ENCODE measurements around the gene KRTAP16-1. TPM values are rescaled to one million over a fixed set of nuclear protein-coding genes. Genes with fewer than 3 reads are reported as not detected.
"Not testable (repeated sequence)": the region's sequence is repeated elsewhere in the genome, so short reads cannot be mapped to it uniquely, and the experiment has no call there.

KRTAP16-1 gene
- total RNA-seq, 1 donor from 2014 or later = not detected

- H3K9me3 Mint-ChIP-seq (ENCODE audit: low read depth) = no peaks in the 10 kb centered on the region
- TF ChIP-seq, protein P1, sequence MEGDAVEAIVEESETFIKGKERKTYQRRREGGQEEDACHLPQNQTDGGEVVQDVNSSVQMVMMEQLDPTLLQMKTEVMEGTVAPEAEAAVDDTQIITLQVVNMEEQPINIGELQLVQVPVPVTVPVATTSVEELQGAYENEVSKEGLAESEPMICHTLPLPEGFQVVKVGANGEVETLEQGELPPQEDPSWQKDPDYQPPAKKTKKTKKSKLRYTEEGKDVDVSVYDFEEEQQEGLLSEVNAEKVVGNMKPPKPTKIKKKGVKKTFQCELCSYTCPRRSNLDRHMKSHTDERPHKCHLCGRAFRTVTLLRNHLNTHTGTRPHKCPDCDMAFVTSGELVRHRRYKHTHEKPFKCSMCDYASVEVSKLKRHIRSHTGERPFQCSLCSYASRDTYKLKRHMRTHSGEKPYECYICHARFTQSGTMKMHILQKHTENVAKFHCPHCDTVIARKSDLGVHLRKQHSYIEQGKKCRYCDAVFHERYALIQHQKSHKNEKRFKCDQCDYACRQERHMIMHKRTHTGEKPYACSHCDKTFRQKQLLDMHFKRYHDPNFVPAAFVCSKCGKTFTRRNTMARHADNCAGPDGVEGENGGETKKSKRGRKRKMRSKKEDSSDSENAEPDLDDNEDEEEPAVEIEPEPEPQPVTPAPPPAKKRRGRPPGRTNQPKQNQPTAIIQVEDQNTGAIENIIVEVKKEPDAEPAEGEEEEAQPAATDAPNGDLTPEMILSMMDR (IDR thresholded peaks at IDR 0.05; ENCODE audit: unreplicated experiment) = no peak
- H3K4me1 Mint-ChIP-seq (ENCODE audit: low read depth) = no peaks in the 10 kb centered on the region
- no peak overlapping the region for H3K27ac Mint-ChIP-seq
- DNase-seq (ENCODE audit: low spot score, unreplicated experiment) = no peak
- no peaks in the 10 kb centered on the region for H3K36me3 Mint-ChIP-seq (ENCODE audit: insufficient read depth)
- peaks cover 15% of the 10 kb centered on the region for H3K27me3 Mint-ChIP-seq
- H3K4me3 Mint-ChIP-seq (ENCODE audit: low read depth) = no peak overlapping the region
Observed at GRCh38 chr17:41278176-41278955, 30.7 kb downstream of the KRTAP16-1 start.

DNA sequence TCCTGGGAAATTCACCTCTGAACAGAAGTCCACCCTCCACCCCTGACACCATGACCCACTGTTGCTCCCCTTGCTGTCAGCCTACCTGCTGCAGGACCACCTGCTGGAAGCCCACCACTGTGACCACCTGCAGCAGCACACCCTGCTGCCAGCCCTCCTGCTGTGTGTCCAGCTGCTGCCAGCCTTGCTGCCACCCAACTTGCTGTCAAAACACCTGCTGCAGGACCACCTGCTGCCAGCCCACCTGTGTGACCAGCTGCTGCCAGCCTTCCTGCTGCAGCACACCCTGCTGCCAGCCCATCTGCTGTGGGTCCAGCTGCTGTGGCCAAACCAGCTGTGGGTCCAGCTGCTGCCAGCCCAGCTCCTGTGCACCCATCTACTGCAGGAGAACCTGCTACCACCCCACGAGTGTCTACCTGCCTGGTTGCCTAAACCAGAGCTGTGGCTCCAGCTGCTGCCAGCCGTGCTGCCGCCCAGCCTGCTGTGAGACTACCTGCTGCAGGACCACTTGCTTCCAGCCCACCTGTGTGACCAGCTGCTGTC, 33.4 kb downstream of the KRTAP16-1 start, which contains the start of gene KRTAP9-7:
KRTAP9-7 (plus strand) TSS at position 51 of the 543 bp plus-strand sequence; CDS start at position 51, 0 bp downstream.
- H3K27ac Mint-ChIP-seq; DNase-seq (ENCODE audit: low spot score, unreplicated experiment); H3K9me3 Mint-ChIP-seq (ENCODE audit: low read depth); H3K4me1 Mint-ChIP-seq (ENCODE audit: low read depth); H3K4me3 Mint-ChIP-seq (ENCODE audit: low read depth); H3K36me3 Mint-ChIP-seq (ENCODE audit: insufficient read depth): not testable (repeated sequence)
- peaks cover 15% of the 10 kb centered on the region for H3K27me3 Mint-ChIP-seq

DNA sequence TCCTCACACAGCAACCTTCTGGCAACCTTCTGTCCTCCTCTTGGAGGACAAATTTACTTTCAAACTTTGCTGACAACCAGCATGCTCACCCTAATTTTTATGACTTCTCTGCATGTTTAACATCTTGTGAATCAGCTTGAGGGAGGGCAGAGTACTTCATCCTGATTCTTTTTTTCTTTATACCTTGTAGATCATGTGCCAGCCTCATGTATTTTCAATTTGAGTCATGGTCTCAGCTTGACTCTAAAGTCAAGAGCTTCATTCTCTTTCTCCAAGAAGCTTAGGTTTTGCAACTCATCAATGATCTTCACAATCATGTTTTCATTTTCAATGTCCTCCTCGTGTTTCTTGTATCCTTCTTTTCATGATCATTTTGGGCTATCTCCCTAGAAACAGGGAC, 37.3 kb downstream of the KRTAP16-1 start:
- H3K4me3 Mint-ChIP-seq (ENCODE audit: low read depth) = no peak overlapping the region
- TF ChIP-seq, protein P1 (IDR thresholded peaks at IDR 0.05; ENCODE audit: unreplicated experiment) = no peak
- peaks cover 10% of the 10 kb centered on the region for H3K27me3 Mint-ChIP-seq
- no peak for DNase-seq (ENCODE audit: low spot score, unreplicated experiment)
- no peak overlapping the region for H3K27ac Mint-ChIP-seq
- no peaks in the 10 kb centered on the region for H3K36me3 Mint-ChIP-seq (ENCODE audit: insufficient read depth)
- H3K4me1 Mint-ChIP-seq (ENCODE audit: low read depth) = no peaks in the 10 kb centered on the region
- no peaks in the 10 kb centered on the region for H3K9me3 Mint-ChIP-seq (ENCODE audit: low read depth)

GRCh38 chr17:41271323-41271722, 37.8 kb downstream of the KRTAP16-1 start:
- not testable (repeated sequence) for H3K4me3 Mint-ChIP-seq (ENCODE audit: low read depth); H3K27me3 Mint-ChIP-seq; H3K4me1 Mint-ChIP-seq (ENCODE audit: low read depth); H3K27ac Mint-ChIP-seq; H3K36me3 Mint-ChIP-seq (ENCODE audit: insufficient read depth); DNase-seq (ENCODE audit: low spot score, unreplicated experiment); H3K9me3 Mint-ChIP-seq (ENCODE audit: low read depth)

GRCh38 chr17:41267711-41268110, 41.4 kb downstream of the KRTAP16-1 start:
- Mint-ChIP-seq H3K27me3 (peaks cover 14% of the 10 kb centered on the region), H3K4me3 (ENCODE audit: low read depth) (no peak overlapping the region), H3K9me3 (ENCODE audit: low read depth) (no peaks in the 10 kb centered on the region), H3K4me1 (ENCODE audit: low read depth) (no peaks in the 10 kb centered on the region), H3K36me3 (ENCODE audit: insufficient read depth) (no peaks in the 10 kb centered on the region), H3K27ac (no peak overlapping the region)
- no peak for DNase-seq (ENCODE audit: low spot score, unreplicated experiment)
- TF ChIP-seq, protein P1 (IDR thresholded peaks at IDR 0.05; ENCODE audit: unreplicated experiment) = no peak

GRCh38 chr17:41265078-41265477, 44.0 kb downstream of the KRTAP16-1 start, which contains the start of gene KRTAP9-6:
TSS of gene KRTAP9-6 (plus strand) at chr17:41265378. CDS start at chr17:41265378, 0 bp downstream.
- H3K27ac Mint-ChIP-seq = no peak within 1 kb of the TSS
- TF ChIP-seq, protein P1 (IDR thresholded peaks at IDR 0.05; ENCODE audit: unreplicated experiment) = no peak

More at GRCh38 chr17:41265078-41265477, 44.0 kb downstream of the KRTAP16-1 start, which contains the start of gene KRTAP9-6:
- no peaks in the 10 kb centered on the region for H3K4me1 Mint-ChIP-seq (ENCODE audit: low read depth)
- H3K4me3 Mint-ChIP-seq (ENCODE audit: low read depth) = no peak within 1 kb of the TSS
- H3K9me3 Mint-ChIP-seq (ENCODE audit: low read depth) = no peaks in the 10 kb centered on the region
- DNase-seq (ENCODE audit: low spot score, unreplicated experiment) = no peak
- no peaks in the 10 kb centered on the region for H3K36me3 Mint-ChIP-seq (ENCODE audit: insufficient read depth)
- peaks cover 26% of the 10 kb centered on the region for H3K27me3 Mint-ChIP-seq
